Spinal cord (tissue), 10 donors: Measurements from ENCODE around the gene TM7SF2. TPM values are rescaled to one million over a fixed set of nuclear protein-coding genes. Genes with fewer than 3 reads are reported as not detected.

Experiments
- DNase-seq, 6 donors: peaks; one replicate each; pipeline versions ENCODE4 v3.0.0 to v3.0.0-alpha.2; 2013 to 2015; ENCODE audit warnings: low spot score in 6 of 6, low read depth in 4 of 6
- H3K27ac ChIP-seq: one replicate; pipeline ENCODE4 v1.5.1; 2013; ENCODE audit warnings: low read depth, low read length, control low read depth
- H3K27me3 ChIP-seq: one replicate; pipeline ENCODE4 v1.6.1; 2013; ENCODE audit warnings: low read length; ENCODE audit not compliant: control insufficient read depth, insufficient read depth
- H3K36me3 ChIP-seq: one replicate; pipeline ENCODE4 v1.6.1; 2013; ENCODE audit warnings: low read length; ENCODE audit not compliant: control insufficient read depth, insufficient read depth
- H3K4me1 ChIP-seq: one replicate; pipeline ENCODE4 v1.6.1; 2013; ENCODE audit warnings: low read length; ENCODE audit not compliant: control insufficient read depth, insufficient read depth
- H3K4me3 ChIP-seq: one replicate; pipeline ENCODE4 v1.5.1; 2013; ENCODE audit warnings: low read depth, low read length, control low read depth
- H3K9me3 ChIP-seq: one replicate; pipeline ENCODE4 v1.6.1; 2013; ENCODE audit warnings: low read length; ENCODE audit not compliant: control insufficient read depth, insufficient read depth
- WGBS: methylation state at CpG from one replicate; pipeline ENCODE4 v1.1.5; 2013; ENCODE audit warnings: missing lambda C conversion rate; ENCODE audit not compliant: insufficient coverage; 5-methylcytosine and 5-hydroxymethylcytosine counted together
- polyA plus RNA-seq, 2 donors: library from polyadenylated mRNA; unstranded; fragments of 120-200 nt; gene quantifications; one replicate each; pipeline ENCODE4 v1.2.1, GENCODE V29; 2013; ENCODE audit not compliant: insufficient read length in 2 of 2
- total RNA-seq, 2 donors: library from RNA; depleted of rRNA in 1 of 2; stranded (reverse); fragments of 120-200 nt in 1 of 2; fragments of >200 nt in 1 of 2; gene quantifications; one replicate each; pipeline versions ENCODE4 v1.2.3 to v1.2.4, GENCODE V29; 2013 to 2014
- donor health status: healthy.

Gene TM7SF2
- total and polyA plus RNA-seq, 4 donors: 46.6 to 118 (median 83.2) TPM

DNA sequence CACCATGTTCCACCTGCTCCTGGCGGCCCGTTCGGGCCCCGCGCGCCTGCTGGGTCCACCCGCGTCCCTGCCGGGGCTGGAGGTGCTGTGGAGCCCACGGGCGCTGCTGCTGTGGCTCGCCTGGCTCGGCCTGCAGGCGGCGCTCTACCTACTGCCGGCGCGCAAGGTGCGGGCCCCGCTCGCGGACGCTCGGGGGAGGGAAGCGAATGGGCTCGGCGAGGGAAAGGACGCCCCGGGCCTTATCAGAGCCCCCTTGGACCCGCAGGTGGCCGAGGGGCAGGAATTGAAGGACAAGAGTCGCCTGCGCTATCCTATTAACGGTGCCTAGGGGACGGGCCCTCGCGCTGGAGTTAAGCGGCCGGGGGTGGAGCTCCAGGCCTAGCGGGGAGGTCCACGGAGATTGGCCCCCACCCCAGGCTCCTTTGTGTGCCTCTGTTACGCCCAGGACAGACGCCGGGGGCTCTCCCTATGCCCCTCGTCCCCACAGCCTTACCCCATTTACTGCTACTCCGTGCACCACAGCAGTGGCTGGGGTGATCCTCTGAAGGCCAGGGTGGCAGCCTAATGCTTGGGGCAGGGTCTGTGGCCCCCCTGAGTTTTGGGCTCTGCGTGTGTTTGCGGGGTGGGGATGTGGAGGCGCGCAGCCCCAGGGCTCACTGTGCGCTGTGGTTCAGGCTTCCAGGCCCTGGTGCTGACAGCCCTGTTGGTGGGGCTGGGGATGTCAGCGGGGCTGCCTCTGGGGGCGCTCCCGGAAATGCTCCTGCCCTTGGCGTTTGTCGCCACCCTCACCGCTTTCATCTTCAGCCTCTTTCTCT, 1.1 kb downstream of the TM7SF2 start:
- Histone ChIP-seq H3K36me3 (peaks cover 76% of the 10 kb centered on the region), H3K27me3 (no peaks in the 10 kb centered on the region), H3K27ac (peak overlapping the region; percentile 88), H3K9me3 (no peaks in the 10 kb centered on the region), H3K4me3 (peak overlapping the region; percentile 77), H3K4me1 (peaks cover 69% of the 10 kb centered on the region)
- WGBS: under 1% methylated on average over 52 of the region's 57 CpGs
- DNase-seq: peak in 2 of 6 donors; percentile 78 to 83

GRCh38 chr11:65113361-65113756, 1.7 kb downstream of the TM7SF2 start:
- Histone ChIP-seq H3K36me3 (peaks cover 76% of the 10 kb centered on the region), H3K27ac (peak overlapping the region; percentile 78), H3K9me3 (no peaks in the 10 kb centered on the region), H3K27me3 (no peaks in the 10 kb centered on the region), H3K4me1 (peaks cover 75% of the 10 kb centered on the region), H3K4me3 (peak overlapping the region; percentile 77)
- 31% methylated on average over 8 of the region's 14 CpGs for WGBS
- peak in 1 of 6 donors; percentile 26 for DNase-seq

GRCh38 chr11:65113839-65114238, 2.2 kb downstream of the TM7SF2 start:
- H3K9me3 ChIP-seq: no peaks in the 10 kb centered on the region
- H3K36me3 ChIP-seq: peaks cover 74% of the 10 kb centered on the region
- no peak overlapping the region for H3K4me3 ChIP-seq
- H3K27ac ChIP-seq: no peak overlapping the region
- H3K27me3 ChIP-seq: no peaks in the 10 kb centered on the region
- no peak for DNase-seq
- H3K4me1 ChIP-seq: peaks cover 75% of the 10 kb centered on the region
- WGBS: 90% methylated on average over 6 of the region's 6 CpGs

GRCh38 chr11:65114538-65115171, 3.0 kb downstream of the TM7SF2 start:
- Histone ChIP-seq H3K27me3 (no peaks in the 10 kb centered on the region), H3K36me3 (peaks cover 74% of the 10 kb centered on the region), H3K4me3 (no peak overlapping the region), H3K9me3 (no peaks in the 10 kb centered on the region), H3K4me1 (peaks cover 75% of the 10 kb centered on the region), H3K27ac (no peak overlapping the region)
- no peak for DNase-seq
- 93% methylated on average over 11 of the region's 11 CpGs for WGBS

- Histone ChIP-seq H3K9me3 (no peaks in the 10 kb centered on the region), H3K36me3 (peaks cover 74% of the 10 kb centered on the region), H3K27me3 (no peaks in the 10 kb centered on the region), H3K4me1 (peaks cover 72% of the 10 kb centered on the region), H3K27ac (no peak overlapping the region), H3K4me3 (no peak overlapping the region)
- whole genome bisulfite sequencing: 94% methylated on average over 19 of the region's 21 CpGs
- no peak for DNase-seq
Observed at GRCh38 chr11:65115361-65116082, 3.9 kb downstream of the TM7SF2 start.

DNA sequence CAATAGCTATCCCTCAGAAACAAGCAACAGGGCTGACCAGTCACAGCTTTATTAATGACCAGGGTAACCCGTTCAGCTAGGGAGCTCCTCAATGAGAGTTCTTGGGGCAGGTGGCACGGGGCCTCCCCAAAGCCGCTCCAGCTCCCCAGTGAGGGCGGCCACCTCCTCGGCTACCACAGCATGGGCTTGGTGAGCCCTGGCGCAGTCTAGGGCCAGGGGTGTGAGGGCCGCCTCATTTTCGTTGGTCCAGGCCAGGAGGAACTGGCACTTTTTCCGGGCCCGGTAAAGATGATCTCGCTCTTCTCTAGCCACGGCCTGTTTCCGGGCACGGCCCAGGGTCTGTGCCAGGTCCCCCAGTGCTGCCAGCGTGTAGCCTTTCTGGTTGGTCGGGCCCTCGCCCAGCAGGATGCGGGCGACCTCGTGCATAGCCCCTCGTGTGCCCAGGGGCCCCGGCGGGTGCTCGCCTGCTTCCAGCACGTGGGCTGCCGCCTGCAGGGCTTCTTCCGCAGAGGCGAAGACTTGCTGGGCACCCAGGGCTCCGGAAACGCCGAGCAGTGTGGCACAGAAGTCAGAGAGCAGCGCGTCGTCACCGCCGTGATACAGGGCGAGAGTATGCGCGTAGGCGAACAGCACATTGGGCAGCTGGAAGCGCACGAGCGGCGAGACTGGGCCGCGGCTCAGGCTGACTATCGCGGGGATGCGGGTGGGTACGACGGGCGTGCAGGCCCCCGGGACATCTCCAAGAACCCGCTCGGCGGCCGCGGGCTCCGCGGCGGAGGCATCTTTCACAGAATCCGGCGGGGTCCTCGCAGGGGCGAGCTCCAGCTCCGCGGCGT, 4.9 kb downstream of the TM7SF2 start:
- Histone ChIP-seq H3K4me3 (peak overlapping the region; percentile 94), H3K4me1 (peaks cover 71% of the 10 kb centered on the region), H3K36me3 (peaks cover 67% of the 10 kb centered on the region), H3K27me3 (no peaks in the 10 kb centered on the region), H3K27ac (peak overlapping the region; percentile 84), H3K9me3 (no peaks in the 10 kb centered on the region)
- WGBS: 19% methylated on average over 68 of the region's 68 CpGs
- DNase-seq: peak in 2 of 6 donors; percentile 27 to 33

- peaks cover 67% of the 10 kb centered on the region for H3K4me1 ChIP-seq
- under 1% methylated on average over 89 of the region's 89 CpGs for WGBS
- peak within 1 kb of the TSS; percentile 94 for H3K4me3 ChIP-seq
- no peaks in the 10 kb centered on the region for H3K27me3 ChIP-seq
- peak within 1 kb of the TSS; percentile 84 for H3K27ac ChIP-seq
- no peaks in the 10 kb centered on the region for H3K9me3 ChIP-seq
- DNase-seq: peak; percentile 96 to 100 (median 98)
- H3K36me3 ChIP-seq: peaks cover 67% of the 10 kb centered on the region
Observed at GRCh38 chr11:65117206-65118096, 5.8 kb downstream of the TM7SF2 start, which contains the start of gene ZNHIT2. TSS of gene ZNHIT2 (minus strand) at chr11:65117701. CDS start at chr11:65117653, 48 bp downstream.

DNA sequence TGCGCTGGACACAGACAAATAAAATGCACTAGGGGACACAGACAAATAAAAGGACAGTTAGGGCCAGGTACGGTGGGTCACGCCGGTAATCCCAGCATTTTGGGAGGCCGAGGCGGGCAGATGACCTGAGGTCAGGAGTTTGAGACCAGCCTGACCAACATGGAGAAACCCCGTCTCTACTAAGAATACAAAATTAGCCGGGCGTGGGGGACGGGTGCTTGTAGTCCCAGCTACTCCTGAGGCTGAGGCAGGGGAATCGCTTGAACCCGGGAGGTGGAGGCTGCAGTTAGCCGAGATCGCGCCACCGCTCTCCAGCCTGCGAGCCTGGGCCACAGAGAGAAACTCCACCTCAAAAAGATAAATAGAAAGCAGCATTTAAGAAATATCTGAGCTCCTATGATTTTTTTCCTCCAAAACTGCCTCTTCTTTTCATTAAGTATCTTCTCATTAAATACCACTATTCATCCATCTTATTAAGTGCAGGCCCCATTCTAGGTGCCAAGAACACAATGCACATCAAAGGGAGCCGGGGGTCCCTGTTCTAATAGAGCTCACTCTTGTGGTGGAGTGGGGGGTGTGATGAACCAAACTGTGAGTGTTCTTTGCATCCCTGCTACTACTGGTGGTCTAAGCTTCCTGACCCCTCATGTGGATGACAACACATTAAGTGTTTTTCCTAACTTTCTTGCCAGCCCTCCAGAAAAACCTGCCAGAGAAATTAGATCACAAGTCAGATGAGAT, 6.6 kb downstream of the TM7SF2 start:
- Histone ChIP-seq H3K36me3 (peaks cover 61% of the 10 kb centered on the region), H3K27me3 (no peaks in the 10 kb centered on the region), H3K9me3 (no peaks in the 10 kb centered on the region), H3K4me3 (peak overlapping the region; percentile 94), H3K27ac (no peak overlapping the region), H3K4me1 (peaks cover 64% of the 10 kb centered on the region)
- DNase-seq: no peak
- WGBS: 69% methylated on average over 7 of the region's 18 CpGs
